ENCODE measurements around the gene NDUFB4.

NDUFB4 gene

GRCh38 chr3:120596116-120596852 lies at the start of gene NDUFB4:
Gene NDUFB4 (plus strand): TSS chr3:120596336. CDS start chr3:120596360, 24 bp downstream.
- peak within 1 kb of the TSS; percentile 98 for H3K4me3 ChIP-seq (ENCODE audit: low read depth, low read length)
- H3K27me3 ChIP-seq (ENCODE audit: control insufficient read depth, insufficient read depth, low read length), result no peaks in the 10 kb centered on the region
- H3K9ac ChIP-seq (ENCODE audit: low read depth, low read length), result peak within 1 kb of the TSS; percentile 99
- no peaks in the 10 kb centered on the region for H3K9me3 ChIP-seq (ENCODE audit: control insufficient read depth, insufficient read depth, low read length)
- peaks cover 12% of the 10 kb centered on the region for H3K36me3 ChIP-seq (ENCODE audit: control insufficient read depth, insufficient read depth, low read length)
- peaks cover 5% of the 10 kb centered on the region for H3K4me1 ChIP-seq (ENCODE audit: control insufficient read depth, insufficient read depth, low read length)

- Histone ChIP-seq H3K9me3 (ENCODE audit: control insufficient read depth, insufficient read depth, low read length) (no peaks in the 10 kb centered on the region), H3K36me3 (ENCODE audit: control insufficient read depth, insufficient read depth, low read length) (no peaks in the 10 kb centered on the region), H3K4me1 (ENCODE audit: control insufficient read depth, insufficient read depth, low read length) (no peaks in the 10 kb centered on the region), H3K9ac (ENCODE audit: low read depth, low read length) (no peak overlapping the region), H3K27me3 (ENCODE audit: control insufficient read depth, insufficient read depth, low read length) (no peaks in the 10 kb centered on the region), H3K4me3 (ENCODE audit: low read depth, low read length) (no peak overlapping the region)
These were observed 45.6 kb upstream of the NDUFB4 start for GRCh38 chr3:120550546-120550945.

GRCh38 chr3:120552184-120553172 lies 43.7 kb upstream of the NDUFB4 start:
- Histone ChIP-seq H3K36me3 (ENCODE audit: control insufficient read depth, insufficient read depth, low read length) (no peaks in the 10 kb centered on the region), H3K4me1 (ENCODE audit: control insufficient read depth, insufficient read depth, low read length) (no peaks in the 10 kb centered on the region), H3K27me3 (ENCODE audit: control insufficient read depth, insufficient read depth, low read length) (peaks cover 3% of the 10 kb centered on the region), H3K4me3 (ENCODE audit: low read depth, low read length) (no peak overlapping the region), H3K9ac (ENCODE audit: low read depth, low read length) (no peak overlapping the region), H3K9me3 (ENCODE audit: control insufficient read depth, insufficient read depth, low read length) (no peaks in the 10 kb centered on the region)

DNA sequence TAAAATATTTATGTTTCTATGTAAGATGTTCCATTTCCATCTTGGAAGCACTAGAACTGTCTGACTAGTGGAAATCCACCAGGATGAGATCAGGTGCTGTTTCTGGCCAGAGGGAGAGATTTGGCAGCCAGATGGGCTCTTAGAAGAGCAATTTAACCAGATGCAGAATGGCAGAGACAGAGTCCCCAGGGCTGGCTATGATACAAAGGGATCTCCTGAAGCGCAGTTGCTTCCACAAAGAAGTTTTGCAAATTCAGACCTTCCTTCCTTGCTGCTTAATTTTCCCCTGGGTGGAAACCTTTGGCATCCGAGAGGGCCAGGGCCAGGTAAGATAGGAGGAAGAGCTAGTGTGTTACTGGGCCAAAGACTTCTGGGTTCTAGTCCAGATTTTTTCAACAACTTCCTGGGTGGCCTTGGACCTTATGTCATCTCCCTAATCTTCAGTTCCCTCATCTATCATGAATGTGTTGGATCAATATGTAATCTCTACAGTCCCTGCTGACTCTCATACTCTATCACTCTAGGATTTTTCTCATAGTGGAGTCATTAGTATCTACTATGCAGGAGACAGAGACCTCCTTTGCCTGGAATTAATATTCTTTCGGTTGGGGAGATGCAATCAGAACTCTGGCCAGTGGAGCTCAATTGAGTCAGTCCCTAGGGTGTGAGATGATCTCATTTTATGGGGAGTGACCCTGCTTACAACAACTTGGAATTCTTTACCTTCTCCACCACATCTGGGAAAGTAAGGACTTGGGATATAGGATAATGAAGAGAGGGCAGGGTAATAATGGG lies 41.1 kb upstream of the NDUFB4 start:
- Histone ChIP-seq H3K4me3 (ENCODE audit: low read depth, low read length) (no peak overlapping the region), H3K27me3 (ENCODE audit: control insufficient read depth, insufficient read depth, low read length) (peaks cover 9% of the 10 kb centered on the region), H3K36me3 (ENCODE audit: control insufficient read depth, insufficient read depth, low read length) (no peaks in the 10 kb centered on the region), H3K9me3 (ENCODE audit: control insufficient read depth, insufficient read depth, low read length) (no peaks in the 10 kb centered on the region), H3K4me1 (ENCODE audit: control insufficient read depth, insufficient read depth, low read length) (no peaks in the 10 kb centered on the region), H3K9ac (ENCODE audit: low read depth, low read length) (no peak overlapping the region)

DNA sequence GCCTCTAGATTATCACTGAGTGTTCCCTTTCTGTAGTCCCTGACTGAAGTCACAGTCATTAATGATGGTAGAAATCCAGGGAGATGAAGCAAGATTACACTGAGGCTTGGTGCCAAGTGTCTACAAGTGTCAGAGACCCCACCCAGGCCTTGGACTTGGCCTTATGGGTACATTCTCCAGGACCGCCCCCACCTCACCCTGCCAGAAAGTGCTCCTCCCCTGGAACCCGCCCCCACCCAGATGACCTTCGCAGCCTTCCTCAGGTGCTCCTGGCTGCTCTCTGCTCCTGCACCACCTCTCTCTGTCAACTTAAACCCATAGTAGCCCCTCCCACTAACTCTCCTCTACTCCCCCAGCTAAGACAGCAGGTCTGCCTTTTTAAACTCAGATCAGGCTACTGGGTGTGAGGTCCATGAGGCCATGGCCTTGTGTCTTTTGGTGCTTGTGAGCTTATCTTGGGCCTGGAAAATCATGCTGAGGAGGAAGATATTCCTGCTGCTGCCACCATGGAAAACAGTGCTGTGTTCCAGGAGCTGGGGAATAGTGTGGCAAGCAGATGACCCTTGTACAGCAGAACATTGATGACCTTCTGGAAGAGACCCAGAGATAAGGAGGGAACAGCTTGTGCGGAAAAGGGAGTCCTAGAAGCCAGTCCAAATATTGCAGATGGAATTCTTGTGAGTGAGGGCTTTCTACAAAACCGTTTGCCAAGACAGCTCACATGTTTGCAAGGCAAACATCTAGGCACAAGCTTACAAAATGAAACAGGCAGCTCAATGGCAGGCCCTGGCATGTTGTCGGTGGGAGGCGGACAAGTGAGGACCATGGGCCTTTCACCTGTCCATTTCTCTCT lies 40.3 kb upstream of the NDUFB4 start:
- H3K4me1 ChIP-seq (ENCODE audit: control insufficient read depth, insufficient read depth, low read length), result peaks cover 8% of the 10 kb centered on the region

DNA sequence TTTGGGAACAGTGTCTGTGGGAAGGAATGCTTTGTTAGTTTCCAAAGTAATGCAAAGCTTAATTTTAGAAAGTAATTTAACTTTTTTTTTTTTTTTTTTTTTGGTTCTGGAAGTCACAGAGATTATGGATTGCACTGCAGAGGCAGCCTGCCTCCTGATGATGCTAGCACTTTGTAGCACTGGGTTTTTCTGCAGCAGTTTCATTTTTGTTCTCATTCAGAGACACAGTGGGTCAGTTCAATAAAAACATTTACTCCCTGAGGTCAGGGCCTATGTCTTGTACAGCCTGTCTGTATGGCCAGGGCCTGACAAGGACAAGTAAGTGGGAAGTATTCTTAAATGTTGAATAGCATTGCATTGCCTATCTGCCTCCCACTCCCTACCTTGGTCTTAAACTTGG lies 39.0 kb upstream of the NDUFB4 start:
- H3K9ac ChIP-seq (ENCODE audit: low read depth, low read length), result no peak overlapping the region
- no peak overlapping the region for H3K4me3 ChIP-seq (ENCODE audit: low read depth, low read length)
- no peaks in the 10 kb centered on the region for H3K36me3 ChIP-seq (ENCODE audit: control insufficient read depth, insufficient read depth, low read length)
- H3K27me3 ChIP-seq (ENCODE audit: control insufficient read depth, insufficient read depth, low read length), result peaks cover 9% of the 10 kb centered on the region
- no peaks in the 10 kb centered on the region for H3K9me3 ChIP-seq (ENCODE audit: control insufficient read depth, insufficient read depth, low read length)
- peaks cover 14% of the 10 kb centered on the region for H3K4me1 ChIP-seq (ENCODE audit: control insufficient read depth, insufficient read depth, low read length)

More for the DNA sequence above, 40.3 kb upstream of the NDUFB4 start:
- no peaks in the 10 kb centered on the region for H3K9me3 ChIP-seq (ENCODE audit: control insufficient read depth, insufficient read depth, low read length)
- H3K9ac ChIP-seq (ENCODE audit: low read depth, low read length), result no peak overlapping the region
- no peak overlapping the region for H3K4me3 ChIP-seq (ENCODE audit: low read depth, low read length)
- no peaks in the 10 kb centered on the region for H3K36me3 ChIP-seq (ENCODE audit: control insufficient read depth, insufficient read depth, low read length)
- H3K27me3 ChIP-seq (ENCODE audit: control insufficient read depth, insufficient read depth, low read length), result peaks cover 9% of the 10 kb centered on the region

GRCh38 chr3:120558771-120559241 lies 37.3 kb upstream of the NDUFB4 start:
- Histone ChIP-seq H3K4me3 (ENCODE audit: low read depth, low read length) (peak overlapping the region; percentile 83), H3K4me1 (ENCODE audit: control insufficient read depth, insufficient read depth, low read length) (peaks cover 14% of the 10 kb centered on the region), H3K9me3 (ENCODE audit: control insufficient read depth, insufficient read depth, low read length) (no peaks in the 10 kb centered on the region), H3K9ac (ENCODE audit: low read depth, low read length) (peak overlapping the region; percentile 14), H3K36me3 (ENCODE audit: control insufficient read depth, insufficient read depth, low read length) (no peaks in the 10 kb centered on the region), H3K27me3 (ENCODE audit: control insufficient read depth, insufficient read depth, low read length) (peaks cover 9% of the 10 kb centered on the region)

- Histone ChIP-seq H3K9me3 (ENCODE audit: control insufficient read depth, insufficient read depth, low read length) (no peaks in the 10 kb centered on the region), H3K4me1 (ENCODE audit: control insufficient read depth, insufficient read depth, low read length) (peaks cover 14% of the 10 kb centered on the region), H3K9ac (ENCODE audit: low read depth, low read length) (peak overlapping the region; percentile 14), H3K36me3 (ENCODE audit: control insufficient read depth, insufficient read depth, low read length) (no peaks in the 10 kb centered on the region), H3K4me3 (ENCODE audit: low read depth, low read length) (peak overlapping the region; percentile 83), H3K27me3 (ENCODE audit: control insufficient read depth, insufficient read depth, low read length) (peaks cover 9% of the 10 kb centered on the region)
These were observed 36.7 kb upstream of the NDUFB4 start for GRCh38 chr3:120559242-120560061.

- Histone ChIP-seq H3K9me3 (ENCODE audit: control insufficient read depth, insufficient read depth, low read length) (no peaks in the 10 kb centered on the region), H3K27me3 (ENCODE audit: control insufficient read depth, insufficient read depth, low read length) (peaks cover 9% of the 10 kb centered on the region), H3K4me3 (ENCODE audit: low read depth, low read length) (peak overlapping the region; percentile 83), H3K9ac (ENCODE audit: low read depth, low read length) (no peak overlapping the region), H3K36me3 (ENCODE audit: control insufficient read depth, insufficient read depth, low read length) (no peaks in the 10 kb centered on the region), H3K4me1 (ENCODE audit: control insufficient read depth, insufficient read depth, low read length) (peaks cover 14% of the 10 kb centered on the region)
These were observed 35.6 kb upstream of the NDUFB4 start for GRCh38 chr3:120560304-120561250.

All from iPS-15b (cell line).